HG02763 (cell line): ENCODE data around the gene ZBTB40.

Source experiments
- ATAC-seq: cut with Tn5 transposase; IDR thresholded peaks from one replicate; pipeline ENCODE4 v1.9.1; 2021; ENCODE audit warnings: mild to moderate bottlenecking, moderate library complexity; ENCODE audit not compliant: unreplicated experiment

ZBTB40 gene

GRCh38 chr1:22431965-22432364 lies 19.7 kb upstream of the ZBTB40 start:
- no peak for ATAC-seq

GRCh38 chr1:22434717-22435116 lies 16.9 kb upstream of the ZBTB40 start:
- ATAC-seq, result no peak

GRCh38 chr1:22436948-22437347 lies 14.7 kb upstream of the ZBTB40 start:
- ATAC-seq, result no peak

DNA sequence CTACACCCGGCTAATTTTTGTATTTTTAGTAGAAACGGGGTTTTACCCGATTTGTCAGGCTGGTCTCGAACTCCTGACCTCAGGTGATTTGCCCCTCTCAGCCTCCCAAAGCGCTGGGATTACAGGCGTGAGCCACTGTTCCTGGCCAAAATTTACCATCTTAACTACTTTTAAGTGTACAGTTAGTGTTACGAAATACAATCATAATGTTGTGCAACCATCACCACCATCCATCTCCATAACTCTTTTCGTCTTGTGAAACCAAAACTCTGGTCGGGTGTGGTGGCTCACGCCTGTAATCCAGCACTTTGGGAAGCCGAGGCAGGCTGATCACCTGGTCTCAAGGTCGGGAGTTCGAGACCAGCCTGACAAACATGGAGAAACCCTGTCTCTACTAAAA lies 14.1 kb upstream of the ZBTB40 start:
- ATAC-seq, result no peak

DNA sequence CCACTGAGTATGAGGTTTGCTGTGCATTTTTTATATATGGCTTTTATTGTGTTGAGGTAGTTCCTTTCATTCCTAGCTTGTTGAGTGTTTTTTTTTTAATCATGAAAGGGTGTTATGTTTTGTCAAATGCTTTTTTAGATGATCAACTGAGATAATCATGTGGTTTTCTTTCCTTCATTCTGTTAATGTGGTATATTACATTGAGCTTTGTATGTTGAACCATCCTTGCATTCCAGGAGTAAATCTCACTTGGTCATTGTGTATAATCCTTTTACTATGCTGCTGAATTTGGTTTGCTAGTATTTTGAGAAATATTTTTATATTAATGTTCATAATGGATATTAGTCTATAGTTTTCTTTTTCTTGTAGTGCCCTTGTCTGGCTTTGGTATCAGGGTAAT lies 11.1 kb upstream of the ZBTB40 start:
- no peak for ATAC-seq

DNA sequence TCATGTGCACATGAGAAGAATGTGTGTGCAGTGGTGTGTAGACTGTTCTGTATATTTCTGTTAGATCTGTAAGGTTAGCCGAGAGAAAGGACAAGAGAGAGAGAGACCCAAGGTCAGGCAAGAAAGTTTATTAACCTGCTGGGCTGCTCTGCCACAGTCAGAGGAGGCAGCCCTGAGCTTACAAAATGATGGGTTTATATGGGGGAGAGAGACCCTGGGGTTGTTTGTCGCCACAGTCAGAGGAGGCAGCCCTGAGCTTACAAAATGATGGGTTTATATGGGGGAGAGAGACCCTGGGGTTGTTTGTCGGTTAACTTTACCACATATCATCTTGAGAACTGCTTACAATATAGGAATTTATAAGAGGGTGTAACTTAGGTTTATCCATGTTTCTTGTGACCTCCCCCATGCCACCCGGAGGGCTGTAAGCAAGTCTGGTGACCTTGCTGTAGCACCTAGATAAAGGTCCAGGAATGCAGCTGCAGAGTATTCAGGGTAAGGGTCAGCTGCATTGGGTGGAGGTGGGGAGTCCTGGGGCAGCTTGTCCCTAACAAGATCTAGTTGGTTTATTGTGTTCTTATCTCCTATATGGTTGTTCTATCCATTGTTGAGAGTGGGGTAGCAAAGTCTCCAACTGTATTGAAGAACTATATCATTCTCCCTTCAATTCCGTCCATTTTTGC lies 9.3 kb upstream of the ZBTB40 start:
- no peak for ATAC-seq

DNA sequence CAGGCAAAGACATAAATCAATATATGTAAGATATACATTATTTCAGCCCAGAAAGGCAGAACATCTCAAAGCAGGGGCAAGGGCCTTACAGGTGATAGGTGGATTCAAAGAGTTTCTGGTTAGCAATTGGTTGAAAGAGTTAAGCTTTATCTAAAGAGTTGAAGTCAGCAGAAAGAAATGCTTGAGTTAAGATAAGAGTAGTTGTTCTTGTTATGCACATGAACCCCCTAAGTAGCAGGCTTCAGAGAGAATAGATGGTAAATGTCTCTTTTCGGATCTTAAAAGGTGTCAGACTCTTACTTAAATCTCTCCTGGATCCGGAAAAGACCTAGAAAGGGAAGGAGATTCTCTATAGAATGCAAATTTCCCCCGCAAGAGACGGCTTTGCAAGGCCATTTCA lies 8.3 kb upstream of the ZBTB40 start:
- no peak for ATAC-seq

- ATAC-seq, result no peak
These were observed 6.8 kb upstream of the ZBTB40 start for GRCh38 chr1:22444856-22445255.

- ATAC-seq, result no peak
These were observed 4.0 kb upstream of the ZBTB40 start for GRCh38 chr1:22447621-22448111.

GRCh38 chr1:22449636-22450035 lies 2.0 kb upstream of the ZBTB40 start:
- no peak for ATAC-seq

DNA sequence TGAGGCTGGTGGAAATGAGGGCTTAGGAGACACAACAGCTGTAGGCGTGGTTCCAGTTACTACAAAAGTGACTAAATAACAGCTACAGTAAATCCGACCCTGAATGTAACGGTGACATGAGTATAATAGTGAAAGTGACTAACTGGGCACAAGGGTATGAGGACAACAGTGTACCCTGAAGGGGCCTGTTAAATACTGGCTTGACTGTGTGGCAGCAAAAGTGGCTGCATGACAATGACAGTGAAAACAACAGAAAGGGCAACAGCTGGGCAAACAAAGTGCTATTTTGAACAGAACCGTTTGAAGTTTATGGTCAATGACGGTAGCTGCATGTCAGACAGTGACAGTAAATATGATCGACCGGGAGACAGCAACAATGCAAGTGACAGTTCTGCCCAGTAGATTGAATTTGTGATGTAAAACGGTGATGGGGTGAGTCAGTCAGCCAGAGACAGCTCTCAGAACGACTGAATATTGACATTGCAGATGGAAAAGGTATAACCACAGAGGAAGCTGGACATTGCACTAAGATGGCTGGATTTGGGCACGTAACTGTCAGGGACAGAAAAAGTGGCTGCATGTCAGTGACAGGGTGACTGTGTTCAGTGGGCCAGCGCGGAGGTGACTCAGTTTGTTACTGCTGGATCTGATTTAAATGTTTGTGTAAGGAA lies 1.2 kb upstream of the ZBTB40 start:
- no peak for ATAC-seq

GRCh38 chr1:22452481-22452957 lies 868 bp downstream of the ZBTB40 start:
- ATAC-seq, result peak; percentile 15

DNA sequence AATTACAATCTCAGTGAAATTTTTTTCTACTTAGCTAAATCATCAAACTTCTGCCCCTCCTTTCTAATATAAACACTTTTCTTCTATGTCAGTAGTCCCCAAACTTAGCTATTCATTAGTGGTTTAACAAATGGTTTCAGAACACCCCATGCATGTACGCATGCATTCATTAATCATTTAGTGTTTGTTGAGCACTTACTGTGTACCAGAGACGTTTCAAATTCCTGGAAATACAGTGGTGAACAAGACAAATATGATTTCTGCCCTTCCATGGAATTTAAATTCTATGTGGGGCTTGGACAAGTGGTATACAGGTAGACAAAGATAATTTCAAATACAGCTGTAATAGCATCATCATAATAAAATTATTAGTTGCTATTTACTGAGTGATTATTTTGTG lies 1.5 kb downstream of the ZBTB40 start:
- ATAC-seq, result no peak

DNA sequence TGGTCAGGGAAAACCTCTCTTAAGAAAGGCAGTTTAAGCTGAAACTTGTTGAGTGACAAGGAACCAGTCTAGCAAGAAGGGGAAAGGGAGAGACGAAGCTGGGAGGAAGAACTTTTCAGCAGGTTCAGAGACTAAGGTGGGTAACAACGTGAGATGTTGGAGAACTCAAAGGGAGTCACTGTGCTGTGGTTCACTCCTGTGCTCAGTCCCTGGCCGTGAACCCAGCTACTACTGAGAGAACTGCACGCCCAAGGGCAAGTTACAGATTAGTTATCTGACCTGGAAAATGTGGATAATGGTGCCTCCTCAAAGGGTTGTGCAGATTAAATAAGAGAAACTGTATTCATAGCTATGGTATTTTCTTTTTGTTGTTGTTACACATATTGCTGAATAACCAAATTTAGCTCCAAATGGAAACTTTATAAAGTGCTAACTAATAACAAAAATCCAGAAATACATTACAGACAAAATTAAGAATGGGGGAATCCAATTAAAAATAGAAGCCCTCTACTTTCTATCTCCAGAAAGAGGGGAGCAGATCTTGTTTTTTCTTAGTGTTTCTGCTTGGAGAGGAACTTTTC lies 2.9 kb downstream of the ZBTB40 start:
- no peak for ATAC-seq

DNA sequence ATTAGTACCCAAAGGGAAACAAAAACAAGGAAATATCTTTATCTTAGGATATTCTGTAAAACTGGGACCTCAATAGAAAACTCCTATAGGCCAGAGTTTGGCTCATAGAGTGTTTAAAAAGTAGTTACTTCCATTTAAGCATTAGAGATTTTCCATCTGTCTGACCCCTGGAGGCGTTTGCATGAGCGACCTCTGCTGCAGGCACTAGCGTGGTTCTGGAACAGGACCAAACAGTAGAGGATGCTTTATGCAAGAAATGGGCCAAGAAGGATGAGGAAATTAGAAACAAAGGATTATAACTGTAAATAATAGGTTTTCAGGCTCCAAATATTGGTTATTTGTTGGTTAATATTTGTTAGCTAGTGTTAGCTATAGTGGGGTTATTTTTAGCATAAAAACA lies 5.7 kb downstream of the ZBTB40 start:
- ATAC-seq, result no peak

DNA sequence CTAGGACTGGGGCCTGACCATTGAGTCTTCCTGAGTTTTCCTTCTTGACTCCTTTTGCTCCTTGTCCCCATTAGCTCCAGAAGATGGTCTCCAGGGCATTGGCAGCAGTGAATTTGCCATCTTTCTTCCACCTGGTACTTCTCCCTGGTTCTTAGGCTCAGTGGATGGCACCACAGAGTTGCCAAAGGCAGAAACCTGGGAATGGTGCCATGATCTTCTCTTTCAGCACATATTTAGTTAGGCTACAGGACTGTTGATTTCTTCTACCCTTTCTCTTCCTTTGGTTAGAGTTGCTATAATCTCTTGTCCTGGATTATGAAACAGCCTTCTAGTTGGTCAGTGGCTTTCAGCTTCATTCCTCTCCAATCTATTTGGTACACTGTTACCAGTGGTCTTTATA lies 6.2 kb downstream of the ZBTB40 start:
- ATAC-seq, result no peak

GRCh38 chr1:22461100-22461499 lies 9.4 kb downstream of the ZBTB40 start:
- no peak for ATAC-seq

- ATAC-seq, result no peak
These were observed 10.3 kb downstream of the ZBTB40 start for GRCh38 chr1:22461678-22462527.

DNA sequence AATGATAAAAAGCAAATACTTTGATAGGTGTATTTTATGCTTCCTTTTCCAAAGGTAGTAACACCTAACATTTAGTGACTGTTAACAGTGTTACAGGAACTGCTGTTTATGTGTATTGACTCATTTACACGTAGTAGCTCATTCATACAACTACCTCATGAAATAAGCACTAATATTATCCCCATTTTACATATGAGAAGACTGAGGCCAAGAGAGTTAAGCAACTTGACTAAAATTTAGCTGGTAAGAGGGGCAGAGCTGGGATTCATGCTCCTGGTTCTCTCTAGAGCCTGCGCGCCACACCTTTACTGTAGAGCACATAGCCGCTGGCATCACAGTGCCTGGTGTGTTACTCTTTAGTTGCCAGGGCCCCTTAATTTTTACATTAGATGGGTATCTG lies 11.3 kb downstream of the ZBTB40 start:
- no peak for ATAC-seq

GRCh38 chr1:22465015-22465565 lies 13.4 kb downstream of the ZBTB40 start:
- no peak for ATAC-seq

DNA sequence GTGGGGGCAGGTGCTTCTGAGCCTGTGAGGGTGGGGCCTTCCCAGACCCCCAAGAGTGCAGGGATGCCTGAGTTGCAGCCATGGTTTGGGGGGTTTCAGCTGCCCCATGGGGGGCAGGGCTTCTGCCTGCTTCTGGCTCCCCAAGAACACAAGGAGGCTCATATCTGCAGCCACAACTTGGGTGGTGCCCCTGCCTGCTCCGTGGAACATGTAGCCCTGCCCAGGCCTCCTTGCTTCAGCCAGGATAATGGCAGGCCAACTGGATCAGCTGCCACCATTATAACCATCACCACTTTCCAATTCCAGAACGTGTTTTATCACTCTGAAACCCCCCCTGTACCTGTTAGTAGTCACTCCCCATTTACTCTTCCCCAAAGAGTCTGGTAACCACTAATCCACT lies 14.0 kb downstream of the ZBTB40 start:
- no peak for ATAC-seq
